ENCODE results near the gene ASTN2.

The ASTN2 gene

GRCh38 chr9:116791326-116791725 is 623.5 kb downstream of the ASTN2 start:
- Histone ChIP-seq H3K9me3 (ENCODE audit: control insufficient read depth, insufficient read depth, low read depth, low read length) (no peaks in the 10 kb centered on the region), H3K27ac (ENCODE audit: low read depth, low read length) (no peak overlapping the region), H3K36me3 (ENCODE audit: control insufficient read depth, insufficient read depth, low read length) (no peaks in the 10 kb centered on the region), H3K27me3 (ENCODE audit: control insufficient read depth, insufficient read depth, low read length) (no peaks in the 10 kb centered on the region), H3K9ac (ENCODE audit: low read length) (no peak overlapping the region), H3K4me1 (ENCODE audit: control insufficient read depth, insufficient read depth, low read length) (peaks cover 14% of the 10 kb centered on the region), H3K4me3 (ENCODE audit: low read depth, low read length) (no peak overlapping the region)

GRCh38 chr9:116789081-116789480 is 625.8 kb downstream of the ASTN2 start:
- no peak overlapping the region for H3K9ac ChIP-seq (ENCODE audit: low read length)
- no peak overlapping the region for H3K27ac ChIP-seq (ENCODE audit: low read depth, low read length)
- peaks cover 14% of the 10 kb centered on the region for H3K4me1 ChIP-seq (ENCODE audit: control insufficient read depth, insufficient read depth, low read length)
- H3K9me3 ChIP-seq (ENCODE audit: control insufficient read depth, insufficient read depth, low read depth, low read length) = no peaks in the 10 kb centered on the region
- H3K27me3 ChIP-seq (ENCODE audit: control insufficient read depth, insufficient read depth, low read length) = no peaks in the 10 kb centered on the region
- no peak overlapping the region for H3K4me3 ChIP-seq (ENCODE audit: low read depth, low read length)
- H3K36me3 ChIP-seq (ENCODE audit: control insufficient read depth, insufficient read depth, low read length) = no peaks in the 10 kb centered on the region

DNA sequence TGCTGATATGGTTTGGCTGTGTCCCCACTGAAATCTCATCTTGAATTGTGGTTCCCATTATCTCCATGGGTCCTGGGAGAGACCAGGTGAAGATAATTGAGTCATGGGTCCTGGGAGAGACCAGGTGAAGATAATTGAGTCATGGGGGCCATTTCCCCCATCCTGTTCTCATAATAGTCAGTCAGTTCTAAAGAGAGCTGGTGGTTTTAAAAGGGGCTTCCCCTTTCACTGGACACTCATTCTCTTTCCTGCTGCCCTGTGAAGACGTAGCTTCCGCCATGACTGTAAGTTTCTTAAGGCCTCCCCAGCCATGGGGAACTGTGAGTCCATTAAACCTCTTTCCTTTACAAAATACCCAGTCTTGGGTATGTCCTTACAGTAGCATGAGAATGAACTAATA is 628.1 kb downstream of the ASTN2 start:
- no peak overlapping the region for H3K27ac ChIP-seq (ENCODE audit: low read depth, low read length)
- no peak overlapping the region for H3K9ac ChIP-seq (ENCODE audit: low read length)
- peaks cover 18% of the 10 kb centered on the region for H3K4me1 ChIP-seq (ENCODE audit: control insufficient read depth, insufficient read depth, low read length)
- no peak overlapping the region for H3K4me3 ChIP-seq (ENCODE audit: low read depth, low read length)
- no peaks in the 10 kb centered on the region for H3K36me3 ChIP-seq (ENCODE audit: control insufficient read depth, insufficient read depth, low read length)
- no peaks in the 10 kb centered on the region for H3K9me3 ChIP-seq (ENCODE audit: control insufficient read depth, insufficient read depth, low read depth, low read length)
- H3K27me3 ChIP-seq (ENCODE audit: control insufficient read depth, insufficient read depth, low read length) = no peaks in the 10 kb centered on the region

DNA sequence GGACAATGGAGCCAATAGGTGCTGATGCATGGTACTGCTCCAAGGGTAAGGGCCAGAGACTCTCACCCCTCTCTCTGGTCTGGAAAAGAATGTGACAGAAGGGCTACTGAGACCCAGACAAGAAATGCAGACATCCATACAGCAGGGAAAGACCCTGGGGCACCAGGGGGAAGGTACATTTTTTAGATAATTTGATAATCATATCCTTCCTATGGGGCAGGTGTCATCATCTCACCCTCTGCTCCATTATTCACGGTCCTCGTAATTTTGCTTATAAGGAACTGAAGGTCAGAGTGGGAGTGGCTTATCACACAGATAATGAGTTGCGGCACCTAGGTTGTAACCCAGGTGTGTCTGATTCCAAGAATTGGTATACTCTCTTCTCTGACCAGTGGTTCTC is 637.7 kb downstream of the ASTN2 start:
- H3K27me3 ChIP-seq (ENCODE audit: control insufficient read depth, insufficient read depth, low read length) = peaks cover 3% of the 10 kb centered on the region; the same call in 1 of the 2 replicates
- no peak overlapping the region for H3K4me3 ChIP-seq (ENCODE audit: low read depth, low read length)
- H3K36me3 ChIP-seq (ENCODE audit: control insufficient read depth, insufficient read depth, low read length) = no peaks in the 10 kb centered on the region
- H3K27ac ChIP-seq (ENCODE audit: low read depth, low read length) = no peak overlapping the region
- H3K9me3 ChIP-seq (ENCODE audit: control insufficient read depth, insufficient read depth, low read depth, low read length) = no peaks in the 10 kb centered on the region
- H3K4me1 ChIP-seq (ENCODE audit: control insufficient read depth, insufficient read depth, low read length) = peaks cover 5% of the 10 kb centered on the region
- H3K9ac ChIP-seq (ENCODE audit: low read length) = no peak overlapping the region

DNA sequence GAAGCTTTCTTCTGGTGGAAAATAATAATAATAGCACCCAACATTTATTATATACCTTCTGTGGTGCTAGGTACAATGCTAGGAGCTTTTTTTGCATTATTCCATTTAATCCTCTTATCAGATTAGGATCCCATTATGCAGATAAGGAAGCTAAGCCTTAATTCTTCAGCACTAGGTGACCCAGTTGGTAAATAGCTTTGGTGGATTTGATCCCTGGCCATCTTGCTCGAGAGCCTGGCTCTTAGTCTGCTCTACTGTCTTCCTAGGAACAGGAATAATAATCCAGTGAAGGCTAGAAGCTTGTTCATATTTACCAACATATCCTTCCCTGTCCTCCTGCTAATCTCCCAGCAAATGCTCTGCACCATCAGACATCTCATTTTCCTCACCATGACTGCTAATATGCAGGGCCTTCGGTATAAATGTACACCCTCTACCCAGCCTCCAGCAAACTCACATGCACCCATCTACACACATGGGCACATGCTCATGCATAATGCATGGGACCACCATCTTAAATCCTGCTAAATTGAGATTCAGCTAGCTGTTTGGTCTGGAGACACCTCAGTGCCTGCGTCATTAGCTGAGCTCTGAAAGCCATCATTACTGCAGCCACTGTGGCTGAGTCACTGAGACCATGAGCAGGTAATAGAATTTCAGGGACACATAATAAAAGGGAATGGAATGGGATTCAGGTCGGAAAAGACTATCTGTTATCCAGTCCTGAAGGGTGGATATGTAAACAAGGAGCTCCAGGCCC is 640.3 kb downstream of the ASTN2 start:
- peaks cover 3% of the 10 kb centered on the region; the same call in 1 of the 2 replicates for H3K27me3 ChIP-seq (ENCODE audit: control insufficient read depth, insufficient read depth, low read length)

GRCh38 chr9:116767219-116767618 is 647.6 kb downstream of the ASTN2 start:
- Histone ChIP-seq H3K9ac (ENCODE audit: low read length) (no peak overlapping the region), H3K36me3 (ENCODE audit: control insufficient read depth, insufficient read depth, low read length) (no peaks in the 10 kb centered on the region), H3K9me3 (ENCODE audit: control insufficient read depth, insufficient read depth, low read depth, low read length) (no peaks in the 10 kb centered on the region), H3K4me3 (ENCODE audit: low read depth, low read length) (no peak overlapping the region), H3K4me1 (ENCODE audit: control insufficient read depth, insufficient read depth, low read length) (peaks cover 3% of the 10 kb centered on the region; the same call in 1 of the 2 replicates), H3K27me3 (ENCODE audit: control insufficient read depth, insufficient read depth, low read length) (no peaks in the 10 kb centered on the region), H3K27ac (ENCODE audit: low read depth, low read length) (no peak overlapping the region)

More for the DNA sequence above, 640.3 kb downstream of the ASTN2 start:
- Histone ChIP-seq H3K36me3 (ENCODE audit: control insufficient read depth, insufficient read depth, low read length) (no peaks in the 10 kb centered on the region), H3K9me3 (ENCODE audit: control insufficient read depth, insufficient read depth, low read depth, low read length) (no peaks in the 10 kb centered on the region), H3K27ac (ENCODE audit: low read depth, low read length) (no peak overlapping the region), H3K4me3 (ENCODE audit: low read depth, low read length) (no peak overlapping the region), H3K9ac (ENCODE audit: low read length) (no peak overlapping the region), H3K4me1 (ENCODE audit: control insufficient read depth, insufficient read depth, low read length) (no peaks in the 10 kb centered on the region)

- H3K27ac ChIP-seq (ENCODE audit: low read depth, low read length) = no peak overlapping the region
- no peaks in the 10 kb centered on the region for H3K36me3 ChIP-seq (ENCODE audit: control insufficient read depth, insufficient read depth, low read length)
- no peak overlapping the region for H3K9ac ChIP-seq (ENCODE audit: low read length)
- H3K27me3 ChIP-seq (ENCODE audit: control insufficient read depth, insufficient read depth, low read length) = no peaks in the 10 kb centered on the region
- H3K4me3 ChIP-seq (ENCODE audit: low read depth, low read length) = no peak overlapping the region
- H3K9me3 ChIP-seq (ENCODE audit: control insufficient read depth, insufficient read depth, low read depth, low read length) = no peaks in the 10 kb centered on the region
- H3K4me1 ChIP-seq (ENCODE audit: control insufficient read depth, insufficient read depth, low read length) = peaks cover 12% of the 10 kb centered on the region; the same call in 1 of the 2 replicates
Measured at GRCh38 chr9:116765011-116765410, 649.8 kb downstream of the ASTN2 start.

GRCh38 chr9:116763770-116764169 is 651.1 kb downstream of the ASTN2 start:
- Histone ChIP-seq H3K36me3 (ENCODE audit: control insufficient read depth, insufficient read depth, low read length) (no peaks in the 10 kb centered on the region), H3K4me1 (ENCODE audit: control insufficient read depth, insufficient read depth, low read length) (peaks cover 12% of the 10 kb centered on the region; the same call in 1 of the 2 replicates), H3K4me3 (ENCODE audit: low read depth, low read length) (no peak overlapping the region), H3K27me3 (ENCODE audit: control insufficient read depth, insufficient read depth, low read length) (no peaks in the 10 kb centered on the region), H3K9ac (ENCODE audit: low read length) (no peak overlapping the region), H3K9me3 (ENCODE audit: control insufficient read depth, insufficient read depth, low read depth, low read length) (no peaks in the 10 kb centered on the region), H3K27ac (ENCODE audit: low read depth, low read length) (no peak overlapping the region)

DNA sequence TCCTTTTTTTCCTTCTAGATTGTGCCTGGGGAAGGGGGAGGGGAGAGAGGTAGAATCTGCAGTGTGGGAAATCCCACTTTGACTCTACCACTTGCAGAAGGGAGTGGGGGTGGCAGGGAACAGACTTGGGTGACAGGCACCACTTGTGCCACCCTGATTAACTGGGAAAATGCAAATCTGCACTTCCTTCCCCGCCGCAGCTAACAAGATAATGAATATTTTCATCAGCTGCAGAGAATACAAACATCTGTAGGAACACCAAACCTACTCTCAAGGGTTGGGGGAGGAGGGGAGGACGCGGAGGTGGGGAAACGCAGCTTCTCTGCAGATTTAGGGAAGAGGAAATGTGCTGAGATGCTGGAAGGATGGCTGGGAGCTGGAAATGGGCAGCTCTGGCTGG is 654.2 kb downstream of the ASTN2 start:
- no peaks in the 10 kb centered on the region for H3K36me3 ChIP-seq (ENCODE audit: control insufficient read depth, insufficient read depth, low read length)
- no peak overlapping the region for H3K27ac ChIP-seq (ENCODE audit: low read depth, low read length)
- H3K4me3 ChIP-seq (ENCODE audit: low read depth, low read length) = no peak overlapping the region
- no peaks in the 10 kb centered on the region for H3K27me3 ChIP-seq (ENCODE audit: control insufficient read depth, insufficient read depth, low read length)
- H3K9ac ChIP-seq (ENCODE audit: low read length) = no peak overlapping the region
- H3K9me3 ChIP-seq (ENCODE audit: control insufficient read depth, insufficient read depth, low read depth, low read length) = peaks cover 5% of the 10 kb centered on the region; the same call in 1 of the 2 replicates
- peaks cover 8% of the 10 kb centered on the region; the same call in 1 of the 2 replicates for H3K4me1 ChIP-seq (ENCODE audit: control insufficient read depth, insufficient read depth, low read length)

DNA sequence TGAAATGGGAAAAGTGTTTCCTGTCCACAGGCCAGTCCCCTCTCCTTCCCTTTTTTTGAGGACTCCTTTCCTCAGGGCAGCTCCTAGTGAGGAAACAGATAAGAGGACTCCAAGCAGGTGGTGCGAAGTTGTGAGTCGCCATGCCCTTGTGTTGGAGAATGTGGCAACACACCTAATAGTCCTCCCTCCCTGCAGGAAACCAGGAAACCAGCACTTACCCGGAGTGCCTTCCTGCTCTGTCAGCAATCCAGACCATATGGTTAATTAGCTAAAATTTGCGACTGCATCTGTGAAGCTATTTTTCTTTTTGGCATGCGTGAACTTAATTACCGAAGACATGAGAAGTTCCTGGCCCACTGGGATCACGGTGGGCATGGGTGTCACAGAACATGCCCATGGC is 657.8 kb downstream of the ASTN2 start:
- H3K27ac ChIP-seq (ENCODE audit: low read depth, low read length) = 0 out of 2 replicates have a peak overlapping the region, but pooled peaks have one; percentile 17
- H3K9ac ChIP-seq (ENCODE audit: low read length) = no peak overlapping the region
- no peak overlapping the region for H3K4me3 ChIP-seq (ENCODE audit: low read depth, low read length)
- H3K9me3 ChIP-seq (ENCODE audit: control insufficient read depth, insufficient read depth, low read depth, low read length) = peaks cover 6% of the 10 kb centered on the region
- H3K36me3 ChIP-seq (ENCODE audit: control insufficient read depth, insufficient read depth, low read length) = no peaks in the 10 kb centered on the region
- H3K27me3 ChIP-seq (ENCODE audit: control insufficient read depth, insufficient read depth, low read length) = no peaks in the 10 kb centered on the region
- H3K4me1 ChIP-seq (ENCODE audit: control insufficient read depth, insufficient read depth, low read length) = peaks cover 8% of the 10 kb centered on the region; the same call in 1 of the 2 replicates

GRCh38 chr9:116753389-116753788 is 661.5 kb downstream of the ASTN2 start:
- H3K9ac ChIP-seq (ENCODE audit: low read length) = no peak overlapping the region
- no peaks in the 10 kb centered on the region for H3K27me3 ChIP-seq (ENCODE audit: control insufficient read depth, insufficient read depth, low read length)
- H3K36me3 ChIP-seq (ENCODE audit: control insufficient read depth, insufficient read depth, low read length) = no peaks in the 10 kb centered on the region
- H3K4me1 ChIP-seq (ENCODE audit: control insufficient read depth, insufficient read depth, low read length) = no peaks in the 10 kb centered on the region
- peaks cover 6% of the 10 kb centered on the region for H3K9me3 ChIP-seq (ENCODE audit: control insufficient read depth, insufficient read depth, low read depth, low read length)
- no peak overlapping the region for H3K27ac ChIP-seq (ENCODE audit: low read depth, low read length)
- H3K4me3 ChIP-seq (ENCODE audit: low read depth, low read length) = no peak overlapping the region

All from HUES6 (cell line).